H9 (cell line): ENCODE measurements around the gene CHST5. TPM values are rescaled to one million over a fixed set of nuclear protein-coding genes. Genes with fewer than 3 reads are reported as not detected.
A peak's percentile ranks its signal among the peaks of the same experiment; 100 is the strongest.

ENCODE experiments used
- DNase-seq: peaks from one replicate; pipeline ENCODE4 v3.0.0-alpha.2; 2017
- H2AFZ ChIP-seq: one replicate; pipeline ENCODE4 v1.6.1; 2013; ENCODE audit warnings: mild to moderate bottlenecking, low read length, control low read depth, moderate library complexity
- H2AK5ac ChIP-seq: 2 replicates; pipeline ENCODE4 v1.6.1; 2013; ENCODE audit warnings: low read length, control low read depth, mixed read lengths; ENCODE audit not compliant: insufficient read length
- H2BK120ac ChIP-seq: one replicate; pipeline ENCODE4 v1.6.1; 2013; ENCODE audit warnings: low read depth, mild to moderate bottlenecking, low read length, control low read depth, inconsistent platforms; ENCODE audit not compliant: poor library complexity, severe bottlenecking
- H2BK12ac ChIP-seq: 2 replicates; pipeline ENCODE4 v1.6.1; 2013; ENCODE audit warnings: low read length, control low read depth, mixed read lengths, low read depth; ENCODE audit not compliant: insufficient read length
- H2BK15ac ChIP-seq: 2 replicates; pipeline ENCODE4 v1.6.1; 2013; ENCODE audit warnings: low read depth, low read length, control low read depth
- H2BK20ac ChIP-seq: one replicate; pipeline ENCODE4 v1.6.1; 2013; ENCODE audit warnings: low read depth, mild to moderate bottlenecking, low read length, control low read depth, inconsistent platforms; ENCODE audit not compliant: poor library complexity, severe bottlenecking
- H2BK5ac ChIP-seq: 2 replicates; pipeline ENCODE4 v1.6.1; 2013; ENCODE audit warnings: low read length, control low read depth, mixed read lengths; ENCODE audit not compliant: insufficient read length
- H3K14ac ChIP-seq: 2 replicates; pipeline ENCODE4 v1.6.1; 2013; ENCODE audit warnings: low read length, control low read depth; ENCODE audit not compliant: insufficient read depth
- H3K18ac ChIP-seq: 2 replicates; pipeline ENCODE4 v1.6.1; 2013; ENCODE audit warnings: low read depth, mild to moderate bottlenecking, mixed read lengths, low read length, control low read depth; ENCODE audit not compliant: insufficient read length
- H3K23ac ChIP-seq: 2 replicates; pipeline ENCODE4 v1.6.1; 2013; ENCODE audit warnings: low read length, control low read depth, mixed read lengths, low read depth; ENCODE audit not compliant: insufficient read length
- H3K23me2 ChIP-seq: 2 replicates; pipeline ENCODE4 v1.6.1; 2013; ENCODE audit warnings: low read depth, mild to moderate bottlenecking, mixed read lengths, low read length, control low read depth; ENCODE audit not compliant: insufficient read length, poor library complexity, severe bottlenecking
- H3K27ac ChIP-seq: 2 replicates; pipeline ENCODE4 v1.5.1; 2013; ENCODE audit warnings: low read length, control low read depth, mixed read lengths, low read depth; ENCODE audit not compliant: insufficient read length
- H3K27me3 ChIP-seq: 2 replicates; pipeline ENCODE4 v1.6.1; 2013; ENCODE audit warnings: low read length, control low read depth, inconsistent platforms; ENCODE audit not compliant: insufficient read depth
- H3K4ac ChIP-seq: 2 replicates; pipeline ENCODE4 v1.6.1; 2013; ENCODE audit warnings: low read depth, mild to moderate bottlenecking, control low read depth, inconsistent platforms, low read length, moderate library complexity
- H3K4me1 ChIP-seq: 2 replicates; pipeline ENCODE4 v1.6.1; 2013; ENCODE audit warnings: low read length, control low read depth, inconsistent platforms; ENCODE audit not compliant: insufficient read depth
- H3K4me2 ChIP-seq: 2 replicates; pipeline ENCODE4 v1.6.1; 2013; ENCODE audit warnings: low read length, control low read depth, mixed read lengths; ENCODE audit not compliant: insufficient read length, insufficient read depth
- H3K56ac ChIP-seq: 2 replicates; pipeline ENCODE4 v1.6.1; 2013; ENCODE audit warnings: low read depth, mild to moderate bottlenecking, mixed read lengths, low read length, control low read depth; ENCODE audit not compliant: insufficient read length
- H3K79me1 ChIP-seq: 2 replicates; pipeline ENCODE4 v1.6.1; 2013; ENCODE audit warnings: low read depth, mild to moderate bottlenecking, moderate library complexity, low read length, control low read depth, inconsistent platforms; ENCODE audit not compliant: insufficient read depth, poor library complexity, severe bottlenecking
- H3K79me2 ChIP-seq: 2 replicates; pipeline ENCODE4 v1.6.1; 2013; ENCODE audit warnings: low read length, control low read depth, inconsistent platforms; ENCODE audit not compliant: insufficient read depth
- H3K9ac ChIP-seq: 2 replicates; pipeline ENCODE4 v1.6.1; 2013; ENCODE audit warnings: low read length, control low read depth, mixed read lengths; ENCODE audit not compliant: insufficient read length; ENCODE audit errors: extremely low read depth
- H3K9me3 ChIP-seq: one replicate; pipeline ENCODE4 v1.6.1; 2013; ENCODE audit warnings: low read depth, low read length, inconsistent platforms; ENCODE audit not compliant: control insufficient read depth
- H3T11ph ChIP-seq: one replicate; pipeline ENCODE4 v1.6.1; 2013; ENCODE audit warnings: mild to moderate bottlenecking, low read length, control low read depth, inconsistent platforms
- H4K20me1 ChIP-seq: one replicate; pipeline ENCODE4 v1.6.1; 2013; ENCODE audit not compliant: control insufficient read depth, insufficient read length, insufficient read depth
- H4K5ac ChIP-seq: 2 replicates; pipeline ENCODE4 v1.6.1; 2013; ENCODE audit warnings: low read depth, mild to moderate bottlenecking, mixed read lengths, low read length, control low read depth; ENCODE audit not compliant: insufficient read length
- H4K8ac ChIP-seq: replicated peaks from 2 replicates; pipeline ENCODE4 v1.6.1; 2013; ENCODE audit warnings: low read length, control low read depth, mixed read lengths, low read depth; ENCODE audit not compliant: insufficient read length
- H4K91ac ChIP-seq: 2 replicates; pipeline ENCODE4 v1.6.1; 2013; ENCODE audit warnings: low read depth, mild to moderate bottlenecking, moderate library complexity, mixed read lengths, low read length, control low read depth; ENCODE audit not compliant: insufficient read length
- H3K27ac Mint-ChIP-seq, 3 experiments: 2 replicates in 2 of 3; 3 replicates in 1 of 3; pipeline ENCODE4 v1.8.0; 2020 to 2021; ENCODE audit warnings: mixed read lengths in 3 of 3, mild to moderate bottlenecking in 1 of 3, moderate library complexity in 1 of 3
- H3K27me3 Mint-ChIP-seq: 2 replicates; pipeline ENCODE4 v1.8.0; 2021; ENCODE audit warnings: low read depth, mild to moderate bottlenecking, moderate library complexity, mixed read lengths
- H3K36me3 Mint-ChIP-seq, 3 experiments: 2 replicates in 2 of 3; 3 replicates in 1 of 3; pipeline ENCODE4 v1.8.0; 2020 to 2021; ENCODE audit warnings: low read depth in 3 of 3, mixed read lengths in 3 of 3; ENCODE audit not compliant: insufficient read depth in 1 of 3
- H3K4me1 Mint-ChIP-seq, 2 experiments: 2 replicates each; pipeline ENCODE4 v1.8.0; 2020; ENCODE audit warnings: mixed read lengths in 2 of 2
- H3K4me3 Mint-ChIP-seq, 2 experiments: 2 replicates in 1 of 2; 3 replicates in 1 of 2; pipeline ENCODE4 v1.8.0; 2020 to 2021; ENCODE audit warnings: mild to moderate bottlenecking in 2 of 2, mixed read lengths in 2 of 2, moderate library complexity in 1 of 2
- H3K9me3 Mint-ChIP-seq, 2 experiments: 2 replicates in 1 of 2; 3 replicates in 1 of 2; pipeline ENCODE4 v1.8.0; 2020; ENCODE audit warnings: mild to moderate bottlenecking in 2 of 2, mixed read lengths in 2 of 2, moderate library complexity in 1 of 2
- WGBS: extraction: QIAGEN DNeasy Blood & Tissue Kit; methylation state at CpG from one replicate; pipeline ENCODE4 v1.1.7; 2013; ENCODE audit warnings: missing lambda C conversion rate, low lambda C conversion rate, mixed read lengths; ENCODE audit not compliant: insufficient read length; ENCODE audit errors: extremely low coverage; 5-methylcytosine and 5-hydroxymethylcytosine counted together
- total RNA-seq: library from RNA; stranded (reverse); gene quantifications from 2 replicates; pipeline ENCODE4 v1.2.1, GENCODE V29; 2021
- TF ChIP-seq, protein P1 (sequence below): fragments of 200-600 bp; sonication (generic); conservative IDR thresholded peaks from 3 replicates; pipeline ENCODE4 v1.8.0; 2021; ENCODE audit warnings: antibody characterized with exemption, mild to moderate bottlenecking

CHST5 gene
- total RNA-seq, 1 experiment from 2014 or later: not detected

GRCh38 chr16:75567911-75568310 is 32.0 kb upstream of the CHST5 start:
- H3K27me3 Mint-ChIP-seq: no peaks in the 10 kb centered on the region
- H3K4me1 ChIP-seq: peaks cover 11% of the 10 kb centered on the region; the same call in 1 of the 2 replicates
- DNase-seq: no peak
- no peak overlapping the region for H2AFZ ChIP-seq
- H3K9me3 Mint-ChIP-seq: no peaks in the 10 kb centered on the region
- no peak overlapping the region for H3K56ac ChIP-seq
- peaks cover 11% of the 10 kb centered on the region for H3K23me2 ChIP-seq
- H3K23ac ChIP-seq: no peak overlapping the region
- no peak overlapping the region for H2BK120ac ChIP-seq
- no peak overlapping the region for H4K5ac ChIP-seq
- H2BK20ac ChIP-seq: no peak overlapping the region
- TF ChIP-seq, protein P1, sequence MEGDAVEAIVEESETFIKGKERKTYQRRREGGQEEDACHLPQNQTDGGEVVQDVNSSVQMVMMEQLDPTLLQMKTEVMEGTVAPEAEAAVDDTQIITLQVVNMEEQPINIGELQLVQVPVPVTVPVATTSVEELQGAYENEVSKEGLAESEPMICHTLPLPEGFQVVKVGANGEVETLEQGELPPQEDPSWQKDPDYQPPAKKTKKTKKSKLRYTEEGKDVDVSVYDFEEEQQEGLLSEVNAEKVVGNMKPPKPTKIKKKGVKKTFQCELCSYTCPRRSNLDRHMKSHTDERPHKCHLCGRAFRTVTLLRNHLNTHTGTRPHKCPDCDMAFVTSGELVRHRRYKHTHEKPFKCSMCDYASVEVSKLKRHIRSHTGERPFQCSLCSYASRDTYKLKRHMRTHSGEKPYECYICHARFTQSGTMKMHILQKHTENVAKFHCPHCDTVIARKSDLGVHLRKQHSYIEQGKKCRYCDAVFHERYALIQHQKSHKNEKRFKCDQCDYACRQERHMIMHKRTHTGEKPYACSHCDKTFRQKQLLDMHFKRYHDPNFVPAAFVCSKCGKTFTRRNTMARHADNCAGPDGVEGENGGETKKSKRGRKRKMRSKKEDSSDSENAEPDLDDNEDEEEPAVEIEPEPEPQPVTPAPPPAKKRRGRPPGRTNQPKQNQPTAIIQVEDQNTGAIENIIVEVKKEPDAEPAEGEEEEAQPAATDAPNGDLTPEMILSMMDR: no peak
- H3K14ac ChIP-seq: no peak overlapping the region
- H2BK15ac ChIP-seq: no peak overlapping the region
- H3K9me3 ChIP-seq: no peaks in the 10 kb centered on the region
- no peak overlapping the region for H3K4ac ChIP-seq
- H4K91ac ChIP-seq: no peak overlapping the region
- no peaks in the 10 kb centered on the region; the same call in 1 of the 2 replicates for H3K79me2 ChIP-seq
- H3K18ac ChIP-seq: no peak overlapping the region
- H3K27ac Mint-ChIP-seq: no peak overlapping the region
- peaks cover 10 to 43% (median 36%) of the 10 kb centered on the region in 3 experiments for H3K36me3 Mint-ChIP-seq
- no peaks in the 10 kb centered on the region for H3K27me3 ChIP-seq
- no peak overlapping the region for H4K8ac ChIP-seq
- H2BK12ac ChIP-seq: no peak overlapping the region
- H2BK5ac ChIP-seq: no peak overlapping the region
- H3K79me1 ChIP-seq: no peaks in the 10 kb centered on the region
- H3K4me3 Mint-ChIP-seq: peak overlapping the region; percentile 96 to 99; a peak in 4 of 5 replicates
- no peak overlapping the region for H3K27ac ChIP-seq
- H3T11ph ChIP-seq: no peak overlapping the region
- no peak overlapping the region for H2AK5ac ChIP-seq
- WGBS: no CpG with 5 or more reads among the region's 4 CpGs
- no peak overlapping the region for H3K9ac ChIP-seq
- peaks cover 23 to 28% of the 10 kb centered on the region in 2 experiments for H3K4me1 Mint-ChIP-seq
- H3K4me2 ChIP-seq: no peak overlapping the region
- no peaks in the 10 kb centered on the region for H4K20me1 ChIP-seq
